RPMI7951 (cell line): ENCODE results near the gene SCUBE1. TPM values are rescaled to one million over a fixed set of nuclear protein-coding genes. Genes with fewer than 3 reads are reported as not detected.
A peak's percentile ranks its signal among the peaks of the same experiment; 100 is the strongest.

Experiments
- DNase-seq: peaks from one replicate; pipeline ENCODE4 v3.0.0-alpha.2; 2012; ENCODE audit warnings: low read depth
- total RNA-seq: library from RNA; depleted of rRNA; stranded (reverse); fragments of >200 nt; shearing (Covaris generic); gene quantifications from 2 replicates; pipeline ENCODE4 v1.2.3, GENCODE V29; 2014

The SCUBE1 gene
- total RNA-seq, 1 experiment from 2014 or later = 7.0 TPM

GRCh38 chr22:43201486-43202219, 141.5 kb downstream of the SCUBE1 start:
- no peak for DNase-seq

- DNase-seq = no peak
Measured at GRCh38 chr22:43200555-43200954, 142.6 kb downstream of the SCUBE1 start.

DNA sequence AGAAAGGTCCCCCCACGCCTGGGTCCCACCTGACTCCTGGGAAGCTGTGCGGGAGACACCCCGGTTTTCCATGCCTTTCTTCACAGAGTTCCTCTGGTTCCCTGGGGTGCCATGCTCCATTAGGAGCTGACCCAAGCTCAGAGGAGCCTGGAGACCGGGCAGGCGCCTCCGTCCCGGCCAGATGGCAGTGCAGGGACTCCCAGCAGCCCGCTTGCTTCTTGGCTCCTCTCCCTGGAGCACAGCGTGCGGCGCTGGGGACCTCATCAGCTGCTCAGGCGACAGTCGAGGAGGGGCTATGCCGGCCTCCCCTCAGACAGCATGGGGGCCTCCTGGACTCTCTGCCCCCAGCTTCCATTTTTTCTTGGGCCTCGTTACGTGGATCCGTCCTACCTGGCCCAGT, 143.1 kb downstream of the SCUBE1 start:
- no peak for DNase-seq

DNA sequence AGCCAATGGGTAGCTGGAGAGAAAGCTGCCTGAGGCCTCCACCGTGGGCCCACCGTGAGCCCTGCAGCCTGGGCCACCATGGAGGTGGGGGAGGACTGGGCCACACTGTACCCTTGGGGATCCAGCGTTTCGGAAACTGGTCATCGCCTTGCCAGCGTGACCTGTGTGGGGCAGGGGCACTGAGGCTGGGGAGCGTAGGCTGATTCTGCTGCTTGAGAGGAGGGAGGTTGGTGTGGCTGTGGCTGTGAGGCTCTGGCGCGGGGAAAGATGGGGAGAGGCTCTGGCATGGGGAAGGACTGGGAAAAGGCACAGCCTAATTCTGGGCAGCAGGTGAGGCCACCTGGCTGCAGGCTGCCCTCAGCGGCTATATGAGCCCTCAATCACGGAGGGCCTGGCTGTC, 143.6 kb downstream of the SCUBE1 start:
- DNase-seq = no peak

DNA sequence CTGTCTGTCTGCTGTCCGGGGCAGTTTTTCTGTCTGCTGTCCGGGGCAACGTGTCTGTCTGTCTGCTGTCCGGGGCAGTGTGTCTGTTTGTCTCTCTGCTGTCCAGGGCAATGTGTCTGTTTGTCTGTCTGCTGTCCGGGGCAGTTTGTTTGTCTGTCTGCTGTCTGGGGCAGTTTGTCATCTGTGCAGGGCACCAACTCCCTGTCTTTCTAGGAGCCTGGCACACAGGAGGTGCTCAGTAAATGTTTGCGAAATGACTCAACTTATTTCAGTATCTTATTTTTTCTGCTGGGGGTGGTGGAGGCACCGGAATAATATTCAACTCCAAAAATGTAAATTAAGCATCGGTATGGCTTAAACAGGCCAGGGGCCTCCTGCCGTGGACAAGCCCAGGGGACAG, 144.2 kb downstream of the SCUBE1 start:
- DNase-seq = no peak

- DNase-seq = no peak
Measured at GRCh38 chr22:43198126-43198525, 145.0 kb downstream of the SCUBE1 start.

DNA sequence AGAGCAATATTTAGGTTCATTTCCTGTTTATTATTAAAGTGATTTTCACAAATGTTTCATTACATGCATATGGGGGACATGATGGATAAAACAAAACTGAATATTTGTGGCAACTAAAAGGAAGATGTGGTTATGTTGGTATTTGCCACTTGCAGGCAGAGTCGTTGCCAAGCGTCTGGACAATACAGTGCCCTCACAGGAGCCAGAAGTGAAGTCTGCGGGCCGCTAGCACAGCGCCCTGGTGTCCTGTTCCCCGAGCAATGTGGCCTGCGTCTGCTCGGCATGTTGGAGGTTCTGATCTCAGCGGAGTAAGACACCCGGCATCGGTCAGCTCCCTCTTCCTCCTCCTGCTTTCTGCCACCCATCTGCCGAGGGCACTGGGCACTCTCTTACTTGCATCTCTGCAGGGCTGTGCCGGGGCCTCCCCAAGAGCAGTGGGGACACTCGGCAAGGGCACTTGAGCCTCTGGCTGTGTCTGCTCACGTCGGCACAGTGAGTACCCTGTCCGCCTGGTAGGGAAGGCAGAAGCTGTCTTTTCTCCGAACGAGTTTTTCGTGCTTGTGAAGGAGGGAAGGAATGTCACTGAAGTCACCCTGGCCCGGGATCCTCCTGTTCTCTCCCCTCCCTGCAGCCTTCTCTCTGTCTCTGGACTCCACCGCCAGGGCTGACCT, 145.8 kb downstream of the SCUBE1 start:
- peak; percentile 86 for DNase-seq

DNA sequence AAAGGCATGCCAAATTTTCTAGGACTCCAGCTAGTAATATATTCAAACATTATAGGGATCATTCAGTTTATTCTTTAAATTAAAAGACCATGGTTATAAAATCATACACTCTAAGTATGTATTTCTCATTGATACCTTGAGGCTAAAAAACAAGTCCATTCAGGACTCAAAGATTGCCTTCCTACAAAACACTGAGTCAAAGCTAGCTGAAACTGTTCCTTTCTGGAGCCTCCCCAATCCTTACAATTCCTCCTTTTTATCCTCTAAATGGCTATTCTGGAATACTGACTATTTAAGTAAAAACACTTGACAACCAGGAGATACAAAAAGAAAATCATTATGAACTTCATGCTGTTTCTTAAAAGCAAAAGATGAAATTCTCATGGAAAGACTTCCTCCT, 151.3 kb downstream of the SCUBE1 start:
- DNase-seq = no peak

DNA sequence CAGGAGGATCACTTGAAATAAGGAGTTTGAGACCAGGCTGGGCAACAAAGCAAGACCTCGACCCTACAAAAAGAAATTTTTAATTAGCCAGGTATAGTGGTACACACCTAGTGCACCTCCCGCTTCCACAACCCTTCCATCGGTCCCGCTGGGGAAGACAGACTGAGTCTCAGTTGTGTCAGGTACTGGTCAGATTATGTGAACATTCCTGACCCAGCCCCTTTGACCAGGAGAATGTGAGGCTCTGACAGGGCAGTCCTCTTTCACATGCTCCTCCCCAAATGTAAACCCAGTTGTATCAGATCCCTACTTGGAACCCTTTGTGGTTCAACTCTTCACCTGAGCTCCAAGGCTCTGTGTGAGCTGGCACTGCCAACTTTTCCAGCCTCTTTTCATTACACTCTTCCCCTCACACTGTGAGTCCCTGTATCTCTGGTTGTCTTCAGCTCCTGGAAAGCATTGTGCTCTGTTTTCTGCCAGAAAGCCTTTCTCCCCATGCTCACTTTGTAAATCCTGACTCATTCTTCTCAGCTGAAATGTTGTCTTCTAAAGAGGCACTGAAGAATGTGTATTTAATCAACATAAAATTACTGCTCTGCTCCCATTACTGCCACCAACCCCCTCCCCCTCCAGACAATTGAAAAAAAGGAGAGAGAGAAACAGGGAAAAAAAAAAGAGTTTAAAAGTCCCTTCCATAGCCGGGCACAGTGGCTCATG, 154.2 kb downstream of the SCUBE1 start:
- no peak for DNase-seq

GRCh38 chr22:43187171-43188099, 155.7 kb downstream of the SCUBE1 start:
- peak; percentile 90 for DNase-seq

DNA sequence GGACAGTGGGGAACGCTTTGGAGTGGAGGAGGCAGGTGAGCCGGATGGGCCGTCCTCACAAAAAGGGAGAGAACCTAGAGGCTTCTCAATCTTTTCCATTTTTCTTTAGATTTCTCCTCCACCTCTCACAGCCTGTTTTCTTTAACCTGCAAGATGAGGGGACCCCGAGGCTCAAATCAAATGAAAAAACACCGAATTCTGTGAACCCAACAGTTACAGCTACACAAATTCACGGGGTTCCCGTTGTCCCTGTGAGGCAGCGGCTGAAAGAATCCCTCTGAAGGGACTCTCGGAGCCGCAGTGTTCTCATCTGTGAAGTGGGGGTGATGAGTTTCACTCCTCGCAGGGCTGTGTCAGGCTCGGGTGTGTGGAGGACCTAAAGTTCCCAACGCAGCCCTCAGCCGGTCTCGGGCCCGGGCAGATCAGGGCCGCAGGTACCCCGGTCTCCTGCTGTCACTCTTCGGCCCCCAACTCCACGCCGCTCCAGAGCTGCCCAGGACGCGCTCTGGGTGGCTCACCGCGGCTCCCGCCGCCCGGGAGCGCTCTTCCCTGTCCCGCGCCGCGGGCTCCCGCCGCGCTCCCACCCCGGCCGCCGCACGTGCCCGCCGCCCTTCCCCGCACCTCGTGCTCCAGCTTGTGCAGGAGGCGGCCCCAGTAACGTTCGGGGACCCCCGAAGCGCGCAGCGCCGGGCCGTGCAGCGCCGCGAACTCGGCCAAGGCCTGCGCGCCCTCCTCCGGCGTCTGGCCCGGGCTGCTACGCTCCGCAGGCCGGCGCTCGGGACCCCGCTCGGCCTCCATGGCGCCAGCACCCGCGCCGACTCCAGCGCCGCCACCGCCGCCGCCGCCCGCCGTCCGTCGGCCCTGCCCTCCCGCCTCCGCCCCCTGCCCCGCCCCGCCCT, 156.7 kb downstream of the SCUBE1 start, which contains the start of gene TTLL12:
Gene TTLL12, minus strand, starts transcription at position 863 of the 899 bp plus-strand sequence. Its CDS starts 65 bp downstream, at position 798.
- peak; percentile 36 for DNase-seq

DNA sequence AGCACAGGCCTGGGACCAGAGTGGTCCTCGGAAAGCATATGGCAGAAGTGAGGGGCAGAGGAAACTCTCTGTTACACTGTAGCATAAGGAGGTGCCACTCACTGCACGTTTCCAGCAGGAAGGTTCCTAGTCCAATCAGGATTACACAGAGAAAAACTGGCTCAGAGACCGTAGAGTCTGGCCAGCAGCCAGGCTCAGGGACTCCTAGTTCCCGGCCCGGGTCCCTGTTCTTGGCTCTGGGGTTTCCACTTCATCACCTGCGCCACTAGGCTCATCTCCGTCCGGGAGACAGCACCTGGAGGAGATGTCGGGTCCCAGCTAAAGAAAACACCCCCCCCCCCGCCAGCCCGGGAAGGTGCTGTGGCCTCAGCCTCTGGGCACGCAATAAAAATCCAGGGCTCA, 157.3 kb downstream of the SCUBE1 start:
- peak; percentile 22 for DNase-seq

- DNase-seq = peak; percentile 17
Measured at GRCh38 chr22:43183496-43184277, 159.5 kb downstream of the SCUBE1 start.

DNA sequence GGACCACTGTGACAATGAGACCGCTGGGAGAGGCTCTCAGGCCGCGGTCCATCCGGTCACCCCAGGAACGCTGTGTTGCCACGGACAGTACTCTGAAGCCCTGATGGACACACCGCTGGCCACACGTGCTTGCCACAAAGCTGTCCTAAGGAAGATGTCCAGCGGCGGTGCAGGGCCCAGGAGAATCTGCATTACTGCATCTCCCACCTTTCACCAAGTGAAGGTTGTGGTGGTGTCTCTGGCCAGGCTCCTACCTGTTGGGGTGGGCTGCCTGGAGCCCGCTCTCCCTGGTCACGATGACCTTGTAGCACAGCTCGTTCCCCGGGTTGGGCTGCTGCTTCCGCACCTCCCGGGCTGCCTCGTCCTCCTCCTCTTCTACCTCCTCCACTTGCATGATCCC, 160.4 kb downstream of the SCUBE1 start:
- DNase-seq = no peak

GRCh38 chr22:43182118-43182517, 161.1 kb downstream of the SCUBE1 start:
- DNase-seq = no peak

GRCh38 chr22:43181321-43182076, 161.7 kb downstream of the SCUBE1 start:
- DNase-seq = no peak

- DNase-seq = no peak
Measured at GRCh38 chr22:43180670-43181069, 162.5 kb downstream of the SCUBE1 start.

DNA sequence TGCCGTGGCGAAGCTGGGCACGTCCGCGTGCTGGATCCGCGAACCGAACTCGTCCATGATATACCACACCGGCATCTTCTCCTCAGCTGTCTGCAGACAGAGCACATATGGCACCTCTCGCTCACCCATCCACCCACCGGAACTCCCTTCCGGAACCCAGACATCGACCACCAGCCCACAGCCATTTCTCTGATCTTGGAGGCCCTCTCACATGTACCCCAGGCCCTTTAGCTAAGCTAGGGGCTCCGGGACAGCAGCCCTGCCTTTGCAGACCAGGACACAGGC, 163.3 kb downstream of the SCUBE1 start:
- no peak for DNase-seq
